ENCODE measurements around the gene LZTR1. TPM values are rescaled to one million over a fixed set of nuclear protein-coding genes. Genes with fewer than 3 reads are reported as not detected.

The LZTR1 gene
- polyA plus RNA-seq, 2 of the 4 experiments (the other 2 are of a cell fraction), result 14.1 to 23.5 TPM

GRCh38 chr22:21030032-21030431 lies 47.9 kb downstream of the LZTR1 start (continued):
- TF ChIP-seq HES2 (IDR thresholded peaks at IDR 0.05), result no peak
- no peak for TF ChIP-seq FOXS1 (CRISPR knock-in tag; IDR thresholded peaks at IDR 0.05)
- TF ChIP-seq CTCF (IDR thresholded peaks at IDR 0.05), result no peak
- no peak for TF ChIP-seq CHD4 (IDR thresholded peaks at IDR 0.05; ENCODE audit: borderline replicate concordance)

GRCh38 chr22:21030621-21031544 lies 48.8 kb downstream of the LZTR1 start:
- TF ChIP-seq NPAS2 (CRISPR knock-in tag; IDR thresholded peaks at IDR 0.05; ENCODE audit: borderline replicate concordance) (no peak), USF2 (IDR thresholded peaks at IDR 0.05) (no peak), SMC3 (IDR thresholded peaks at IDR 0.05) (no peak), CBX8 (IDR thresholded peaks at IDR 0.05) (no peak), POLR2AphosphoS2 (conservative IDR thresholded peaks at IDR 0.05; ENCODE audit: low read length) (no peak), BHLHE40 (IDR thresholded peaks at IDR 0.05; ENCODE audit: low read depth, low read length) (no peak), ELK1 (IDR thresholded peaks at IDR 0.05; ENCODE audit: low read depth, low read length) (no peak), SREBF2 (IDR thresholded peaks at IDR 0.05) (no peak), ESRRA (IDR thresholded peaks at IDR 0.05; ENCODE audit: borderline replicate concordance, low read length) (no peak), MAZ (IDR thresholded peaks at IDR 0.05; ENCODE audit: borderline replicate concordance, low read depth, low read length) (no peak), MAX (IDR thresholded peaks at IDR 0.05) (no peak), FOSL2 (IDR thresholded peaks at IDR 0.05) (no peak), FOSL2 (CRISPR knock-in tag; IDR thresholded peaks at IDR 0.05) (no peak), MYC (IDR thresholded peaks at IDR 0.05; ENCODE audit: borderline replicate concordance, low read length) (no peak)
- POLR2A ChIA-PET, result no interaction called here

GRCh38 chr22:21031545-21032036 lies 49.5 kb downstream of the LZTR1 start:
- H3K4me3 ChIP-seq, result no peak overlapping the region
- H3K4me2 ChIP-seq, result no peak overlapping the region
- FAIRE-seq (no peak), DNase-seq (ENCODE audit: low read depth in 1 of 2, low spot score in 1 of 2) (no peak), ATAC-seq (no peak)
- no peak for TF ChIP-seq JUN (IDR thresholded peaks at IDR 0.05)
- TF ChIP-seq TFCP2L1 (CRISPR knock-in tag; IDR thresholded peaks at IDR 0.05), result no peak
- no peak for TF ChIP-seq HDAC2 (IDR thresholded peaks at IDR 0.05)
- no peak for TF ChIP-seq EP300 (IDR thresholded peaks at IDR 0.05)
- no peak for TF ChIP-seq JUNB (IDR thresholded peaks at IDR 0.05)
- no peak for TF ChIP-seq NR3C1 (IDR thresholded peaks at IDR 0.05)
- no peak for TF ChIP-seq KDM1A (IDR thresholded peaks at IDR 0.05; ENCODE audit: low read depth)
- no peak for TF ChIP-seq REST (IDR thresholded peaks at IDR 0.05)
- H3K27ac ChIP-seq, result no peak overlapping the region
- ChIA-PET POLR2A (no interaction called here), CTCF (interaction anchor here (2.4 kb wide), 1 partner anchor 10 kb away, joined by 6 read pairs; no protein-coding TSS in a partner anchor)
- no peaks in the 10 kb centered on the region for H3K4me1 ChIP-seq
- 70% methylated on average over 4 of the region's 18 CpGs for WGBS (ENCODE audit: missing lambda C conversion rate)
- H3K9me3 ChIP-seq, result no peaks in the 10 kb centered on the region

More at GRCh38 chr22:21030621-21031544, 48.8 kb downstream of the LZTR1 start:
- Histone ChIP-seq H3K4me1 (no peaks in the 10 kb centered on the region), H3K9me3 (no peaks in the 10 kb centered on the region), H3K27ac (no peak overlapping the region), H3K4me3 (no peak overlapping the region), H3K4me2 (no peak overlapping the region)
- 81% methylated on average over 26 of the region's 40 CpGs for WGBS (ENCODE audit: missing lambda C conversion rate)
- no peak for ATAC-seq
- no peak for DNase-seq (ENCODE audit: low read depth in 1 of 2, low spot score in 1 of 2)
- FAIRE-seq, result no peak
- CTCF ChIA-PET, result interaction anchor here (2.4 kb wide), 1 partner anchor 9 kb away, joined by 6 read pairs; no protein-coding TSS in a partner anchor

Data from A549 (cell line).